ENCODE measurements around the gene DVL3.
"Not testable (repeated sequence)": the region's sequence is repeated elsewhere in the genome, so short reads cannot be mapped to it uniquely, and the experiment has no call there.

The DVL3 gene

DNA sequence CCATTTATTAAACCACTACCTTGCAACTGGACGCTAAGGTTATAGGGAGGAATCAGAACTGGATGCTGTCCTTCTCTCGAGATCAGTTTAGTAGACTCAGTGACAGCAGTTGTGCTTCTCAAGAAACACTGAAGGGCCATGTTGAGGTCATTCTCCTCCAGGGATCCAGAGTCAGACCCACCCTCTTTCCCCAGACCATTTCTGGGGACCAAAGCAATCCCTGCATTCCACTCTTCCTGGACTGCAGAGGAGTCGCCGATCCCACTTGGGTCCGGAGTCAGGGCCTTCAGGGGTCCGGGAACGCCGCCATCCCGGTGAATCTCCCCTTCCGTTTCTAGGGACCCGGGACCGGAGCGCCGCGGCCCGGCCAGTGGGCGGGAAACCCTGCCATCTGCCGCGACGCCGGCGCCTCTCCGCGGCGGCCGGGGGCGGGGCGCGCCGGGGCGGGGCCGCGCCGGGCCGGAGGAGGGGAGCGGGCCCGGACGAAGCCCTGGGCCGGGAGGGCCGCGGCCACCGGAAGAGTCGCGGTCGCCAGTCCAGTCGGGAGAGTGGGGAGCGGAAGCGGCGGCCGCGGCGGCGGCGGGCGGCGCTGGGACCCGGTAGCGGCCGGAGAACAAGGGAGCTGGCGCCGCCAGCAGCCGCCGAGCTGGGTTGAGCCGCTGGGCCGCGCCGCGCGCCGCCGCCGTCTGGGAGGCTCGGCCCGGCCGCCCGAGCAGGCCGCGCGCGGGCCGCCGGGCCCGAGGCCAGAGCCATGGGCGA lies at the start of gene DVL3:
Gene DVL3 (plus strand): TSS at position 493 of the 759 bp plus-strand sequence. CDS start 259 bp downstream, at position 752.
- DNase-seq (ENCODE audit: low read depth in 2 of 2, low spot score in 1 of 2): no peak

DNA sequence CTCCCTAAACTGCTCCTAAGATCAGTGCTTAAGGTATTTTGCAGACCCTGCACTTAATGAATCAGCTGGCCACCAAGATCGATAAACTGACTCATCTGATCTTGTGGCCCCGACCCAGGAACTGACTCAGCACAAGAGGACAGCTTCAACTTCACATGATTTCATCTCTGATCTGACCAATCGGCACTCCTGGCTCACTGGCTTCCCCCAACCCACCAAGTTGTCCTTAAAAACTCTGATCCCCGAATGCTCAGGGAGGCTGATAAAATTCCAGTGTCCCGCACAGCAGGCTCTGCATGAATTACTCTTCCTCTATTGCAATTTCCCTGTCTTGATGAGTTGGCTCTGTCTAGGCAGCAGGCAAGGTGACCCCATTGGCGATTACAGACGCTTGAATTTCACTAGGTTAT lies 44.9 kb upstream of the DVL3 start:
- no peak for DNase-seq (ENCODE audit: low read depth in 2 of 2, low spot score in 1 of 2)

DNA sequence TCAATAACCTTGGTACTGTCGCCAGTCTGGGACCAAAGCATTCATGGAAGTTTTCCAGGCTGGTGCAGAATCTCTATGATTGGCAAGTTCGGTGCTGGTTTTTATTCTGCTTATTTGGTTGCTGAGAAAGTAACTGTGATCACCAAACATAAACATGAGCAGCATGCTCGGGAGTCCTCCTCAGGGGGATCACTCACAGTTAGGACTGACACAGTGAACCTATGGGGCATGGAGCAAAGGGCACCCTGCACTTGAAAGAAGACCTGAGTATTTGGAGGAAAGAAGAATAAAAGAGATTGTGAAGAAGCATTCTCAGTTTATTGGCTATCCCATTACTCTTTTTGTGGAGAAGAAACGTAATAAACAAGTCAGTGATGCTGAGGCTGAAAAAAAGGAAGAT lies 39.2 kb upstream of the DVL3 start:
- DNase-seq (ENCODE audit: low read depth in 2 of 2, low spot score in 1 of 2): no peak

DNA sequence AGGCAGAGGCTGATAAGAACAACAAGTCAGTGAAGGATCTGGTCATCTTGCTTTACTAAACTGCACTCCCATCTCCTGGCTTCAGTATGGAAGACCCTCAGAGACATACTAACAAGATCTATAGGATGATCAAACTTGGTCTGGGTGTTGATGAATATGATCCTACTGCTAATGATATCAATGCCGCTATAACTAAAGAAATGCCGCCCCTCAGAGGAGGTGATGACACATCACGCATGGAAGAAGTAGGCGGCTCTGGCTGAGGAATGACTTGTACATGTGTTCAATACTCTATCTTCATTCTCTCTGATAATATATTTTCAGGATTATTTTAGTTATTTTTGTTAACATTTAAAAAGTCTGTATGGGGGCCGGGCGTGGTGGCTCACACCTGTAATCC lies 37.5 kb upstream of the DVL3 start:
- no peak for DNase-seq (ENCODE audit: low read depth in 2 of 2, low spot score in 1 of 2)

DNA sequence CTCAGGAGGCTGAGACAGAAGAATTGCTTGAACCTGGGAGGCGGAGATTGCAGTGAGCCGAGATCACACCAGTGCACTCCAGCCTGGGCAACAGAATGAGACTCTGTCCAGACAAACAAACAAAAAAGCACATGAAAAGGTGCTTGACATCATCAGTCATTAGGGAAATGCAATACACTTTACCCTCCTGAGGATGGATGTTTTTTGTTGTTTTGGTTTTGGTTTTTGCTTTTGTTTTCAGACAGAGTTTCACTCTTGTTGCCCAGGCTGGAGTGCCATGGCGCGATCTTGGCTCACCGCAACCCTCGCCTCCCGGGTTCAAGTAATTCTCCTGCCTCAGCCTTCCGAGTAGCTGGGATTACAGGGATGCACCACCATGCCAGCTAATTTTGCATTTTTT lies 34.1 kb upstream of the DVL3 start:
- not testable (repeated sequence) for DNase-seq (ENCODE audit: low read depth in 2 of 2, low spot score in 1 of 2)

DNA sequence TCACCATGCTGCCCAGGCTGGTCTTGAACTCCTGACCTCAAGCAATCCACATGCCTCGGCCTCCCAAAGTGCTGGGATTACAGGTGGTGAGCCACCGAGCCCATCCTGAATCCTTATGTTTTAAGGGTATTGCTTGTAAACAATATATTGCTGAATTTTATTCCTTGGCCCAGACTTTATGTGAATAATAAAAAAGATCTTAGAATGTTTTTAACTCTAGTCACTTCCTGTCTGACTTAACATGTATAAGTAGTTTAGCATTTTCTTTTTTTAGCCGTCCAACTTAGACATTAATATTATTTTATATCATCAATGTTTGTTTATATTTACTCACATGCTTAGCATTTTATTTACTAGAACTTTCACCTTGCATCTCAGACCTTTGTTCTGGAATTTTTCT lies 29.2 kb upstream of the DVL3 start:
- DNase-seq (ENCODE audit: low read depth in 2 of 2, low spot score in 1 of 2): no peak

DNA sequence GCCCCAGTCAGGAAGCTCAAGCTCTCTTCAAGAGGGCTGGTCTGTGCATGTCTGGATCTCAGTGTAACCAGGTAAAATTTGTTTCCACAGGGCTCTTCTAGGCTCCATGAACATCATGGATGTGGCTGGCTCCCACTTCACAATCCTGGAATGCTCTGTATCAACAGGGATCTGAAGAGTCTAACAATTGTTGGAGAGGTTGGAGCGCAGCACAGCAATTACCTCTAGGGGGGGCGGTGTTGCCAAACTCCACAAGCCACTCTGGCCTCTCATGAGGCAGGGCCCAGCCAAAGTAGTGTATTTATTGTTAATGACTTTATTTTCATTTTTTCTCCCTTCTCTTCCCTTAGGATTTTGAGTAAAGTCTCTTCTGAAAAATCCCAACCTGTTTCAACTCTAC lies 26.2 kb upstream of the DVL3 start:
- no peak for DNase-seq (ENCODE audit: low read depth in 2 of 2, low spot score in 1 of 2)

DNA sequence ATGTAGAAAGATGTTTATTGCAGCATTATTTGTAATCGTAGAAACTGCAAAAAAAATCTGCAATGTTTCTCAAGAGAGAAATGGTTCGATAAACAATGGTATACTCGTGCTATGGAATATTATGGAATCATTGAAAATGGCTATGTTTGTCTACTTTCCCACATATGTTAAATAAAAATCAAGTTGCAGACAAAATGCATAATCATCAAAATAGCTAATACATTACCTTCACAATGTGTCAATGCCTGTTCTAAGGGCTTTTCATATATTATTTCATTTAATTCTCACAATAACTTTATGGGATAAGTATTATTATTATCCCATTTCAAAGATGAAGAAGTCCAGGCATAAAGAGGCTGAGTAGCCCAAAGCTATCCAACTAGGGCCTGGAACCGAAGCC lies 22.2 kb upstream of the DVL3 start:
- no peak for DNase-seq (ENCODE audit: low read depth in 2 of 2, low spot score in 1 of 2)

DNA sequence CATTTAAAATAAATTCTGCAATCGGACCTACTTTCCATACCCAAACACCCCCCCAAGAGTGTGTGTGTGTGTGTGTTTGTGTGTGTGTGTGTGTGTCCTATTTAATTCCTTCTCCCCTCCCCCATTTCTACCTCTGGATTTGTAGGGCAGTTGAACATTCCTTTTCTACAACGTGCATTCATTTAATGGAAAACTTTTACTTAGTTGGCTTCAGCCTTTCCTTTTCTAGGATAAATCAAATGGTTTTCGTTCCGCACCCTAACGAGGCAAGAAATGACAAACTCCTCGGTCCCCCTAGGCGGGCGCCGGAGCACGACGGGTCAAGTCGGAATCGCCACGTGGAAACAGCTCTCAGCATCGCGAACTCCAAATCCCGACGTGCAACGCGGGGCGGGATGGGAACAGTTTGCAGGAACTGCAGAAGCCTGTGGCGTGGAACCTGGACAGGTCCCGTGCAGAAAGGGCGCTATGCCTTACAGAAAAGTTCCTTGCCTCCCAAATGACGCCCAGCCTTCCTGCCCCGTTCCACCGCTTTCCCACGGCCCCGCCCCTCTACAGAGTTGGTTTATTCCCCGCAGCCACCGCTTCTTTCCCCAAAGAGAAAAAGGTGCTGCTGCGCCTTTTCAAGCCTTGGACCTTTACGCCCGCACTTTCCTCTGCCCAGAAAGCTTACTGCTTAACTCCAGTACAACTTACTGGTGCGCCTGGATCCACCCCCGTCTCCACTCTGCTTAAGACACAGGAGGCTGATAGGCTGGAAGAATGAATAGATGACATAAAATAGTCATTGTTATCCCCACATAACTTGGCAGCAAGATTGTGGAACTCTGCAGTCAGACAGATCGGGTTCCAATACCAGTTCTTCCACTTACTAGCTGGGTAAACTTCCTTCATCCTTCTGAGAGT lies 21.1 kb upstream of the DVL3 start:
- DNase-seq (ENCODE audit: low read depth in 2 of 2, low spot score in 1 of 2): no peak

DNA sequence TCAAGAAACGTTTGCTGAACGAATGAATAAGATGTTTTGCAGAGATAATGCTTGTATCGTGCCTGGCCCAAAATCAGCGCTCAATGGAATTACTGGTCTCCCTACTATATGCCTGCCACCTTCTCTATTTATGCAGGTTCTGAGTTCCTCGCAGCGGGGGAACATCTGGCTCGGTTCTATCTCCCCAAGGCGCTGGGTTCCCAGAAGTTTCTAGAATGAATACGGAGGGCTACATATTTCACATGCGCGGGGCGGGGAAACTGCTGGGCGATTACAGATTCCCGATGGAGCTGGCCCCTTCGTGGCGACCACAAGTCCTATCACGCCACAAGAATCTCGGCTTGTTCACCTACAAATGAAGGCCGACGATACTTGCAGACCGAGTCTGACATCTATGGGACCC lies 20.4 kb upstream of the DVL3 start:
- DNase-seq (ENCODE audit: low read depth in 2 of 2, low spot score in 1 of 2): no peak

DNA sequence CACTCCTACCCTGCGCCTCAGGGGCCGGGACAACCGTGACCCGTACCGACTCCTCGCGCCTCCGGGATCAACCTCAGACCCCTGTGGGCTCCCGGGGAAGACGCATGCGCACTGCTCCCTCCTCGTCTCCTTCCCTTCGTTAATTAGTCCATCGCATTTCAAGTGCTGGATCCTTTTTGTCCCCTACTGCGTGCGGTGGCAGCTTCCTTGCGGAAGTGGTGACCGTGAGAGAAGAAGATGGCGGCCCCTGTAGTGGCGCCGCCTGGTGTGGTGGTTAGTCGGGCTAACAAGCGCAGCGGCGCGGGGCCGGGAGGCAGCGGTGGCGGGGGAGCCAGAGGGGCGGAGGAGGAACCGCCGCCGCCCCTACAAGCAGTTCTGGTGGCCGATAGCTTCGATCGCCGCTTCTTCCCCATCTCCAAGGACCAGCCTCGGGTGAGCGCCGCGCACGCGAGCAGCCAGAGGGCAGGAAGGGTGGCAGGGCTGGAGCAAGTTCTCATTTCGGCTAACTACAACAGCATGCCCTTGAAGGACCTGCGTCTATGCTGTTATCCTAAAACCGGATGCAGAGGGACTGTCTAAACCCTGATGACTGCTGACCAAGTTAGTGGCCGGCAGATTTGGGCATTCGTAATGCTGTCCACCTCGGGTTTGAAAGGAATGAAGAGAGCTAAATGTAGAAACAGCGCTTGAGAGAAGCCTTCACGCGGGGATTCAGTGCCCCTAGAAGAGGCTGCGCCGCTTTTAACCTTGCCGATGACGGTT lies 19.8 kb upstream of the DVL3 start, which contains the start of gene EIF2B5:
Gene EIF2B5 (plus strand): TSS at position 210 of the 762 bp plus-strand sequence. CDS start 28 bp downstream, at position 238.
- DNase-seq (ENCODE audit: low read depth in 2 of 2, low spot score in 1 of 2): peak; percentile 60 to 73

DNA sequence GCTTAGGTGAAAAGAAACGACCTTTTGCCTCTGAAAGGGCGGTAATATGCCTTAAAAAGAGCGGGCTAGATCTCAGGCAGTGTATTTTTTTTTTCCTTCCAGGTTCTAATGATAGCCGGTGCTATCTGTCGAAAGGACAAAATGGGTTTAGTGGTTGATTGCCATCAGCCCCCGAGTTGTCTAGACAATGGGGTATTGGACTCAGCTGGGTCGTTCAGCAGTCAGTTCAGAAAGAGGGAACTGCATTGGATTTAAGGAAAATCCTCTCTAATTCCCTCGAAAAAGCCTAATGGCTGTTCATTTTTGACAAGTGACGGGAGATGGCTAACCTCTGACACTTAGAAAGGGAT lies 19.3 kb upstream of the DVL3 start:
- DNase-seq (ENCODE audit: low read depth in 2 of 2, low spot score in 1 of 2): no peak

DNA sequence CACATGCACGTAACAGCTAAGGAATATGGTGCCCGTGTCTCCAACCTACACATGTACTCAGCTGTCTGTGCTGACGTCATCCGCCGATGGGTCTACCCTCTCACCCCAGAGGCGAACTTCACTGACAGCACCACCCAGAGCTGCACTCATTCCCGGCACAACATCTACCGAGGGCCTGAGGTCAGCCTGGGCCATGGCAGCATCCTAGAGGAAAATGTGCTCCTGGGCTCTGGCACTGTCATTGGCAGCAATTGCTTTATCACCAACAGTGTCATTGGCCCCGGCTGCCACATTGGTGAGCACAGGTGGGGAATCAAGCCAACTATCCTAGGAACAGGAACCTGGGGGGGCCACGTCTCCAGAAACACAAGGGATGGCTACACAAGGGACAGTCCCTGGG lies 14.7 kb upstream of the DVL3 start:
- no peak for DNase-seq (ENCODE audit: low read depth in 2 of 2, low spot score in 1 of 2)

DNA sequence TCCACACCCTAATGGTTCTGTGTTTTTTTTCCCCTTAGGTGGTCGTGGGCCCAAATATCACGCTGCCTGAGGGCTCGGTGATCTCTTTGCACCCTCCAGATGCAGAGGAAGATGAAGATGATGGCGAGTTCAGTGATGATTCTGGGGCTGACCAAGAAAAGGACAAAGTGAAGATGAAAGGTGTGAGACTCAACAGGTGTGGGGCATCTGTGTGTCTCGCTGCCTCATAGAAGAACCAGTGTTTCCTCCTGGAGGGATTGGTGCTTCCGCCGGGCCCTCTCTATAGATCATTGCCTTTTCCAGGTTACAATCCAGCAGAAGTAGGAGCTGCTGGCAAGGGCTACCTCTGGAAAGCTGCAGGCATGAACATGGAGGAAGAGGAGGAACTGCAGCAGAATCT lies 13.0 kb upstream of the DVL3 start:
- DNase-seq (ENCODE audit: low read depth in 2 of 2, low spot score in 1 of 2): no peak

DNA sequence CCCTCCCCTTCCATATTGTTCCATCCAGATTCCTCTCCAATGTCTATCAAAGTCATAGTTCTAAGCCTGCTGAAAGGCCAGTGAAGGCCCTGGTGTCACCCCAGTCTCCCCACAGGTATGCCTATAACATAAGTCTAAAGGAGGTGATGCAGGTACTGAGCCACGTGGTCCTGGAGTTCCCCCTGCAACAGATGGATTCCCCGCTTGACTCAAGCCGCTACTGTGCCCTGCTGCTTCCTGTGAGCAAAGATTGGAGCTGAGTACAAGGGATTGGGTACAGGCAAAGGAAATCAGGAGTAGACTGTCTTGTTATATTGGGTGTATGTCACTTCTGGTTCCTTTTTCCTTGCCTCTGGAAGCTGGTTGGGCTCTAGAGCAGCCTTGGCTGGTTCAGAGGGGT lies 11.8 kb upstream of the DVL3 start:
- DNase-seq (ENCODE audit: low read depth in 2 of 2, low spot score in 1 of 2): no peak

DNA sequence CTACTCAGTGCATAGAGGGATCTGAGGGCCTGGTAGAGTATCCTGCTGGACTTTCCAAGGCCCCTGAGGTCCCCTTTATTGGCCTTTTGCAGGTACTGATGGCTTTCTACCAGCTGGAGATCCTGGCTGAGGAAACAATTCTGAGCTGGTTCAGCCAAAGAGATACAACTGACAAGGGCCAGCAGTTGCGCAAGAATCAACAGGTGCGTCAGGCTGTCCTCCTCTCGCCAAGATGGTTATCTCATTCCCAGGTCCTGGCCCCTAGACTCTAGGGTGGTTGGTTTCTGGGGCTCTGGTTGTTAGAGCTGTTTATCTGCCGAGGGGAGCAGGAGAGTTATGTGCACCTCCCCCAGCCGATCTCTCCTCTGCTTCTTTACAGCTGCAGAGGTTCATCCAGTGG lies 10.7 kb upstream of the DVL3 start:
- no peak for DNase-seq (ENCODE audit: low read depth in 2 of 2, low spot score in 1 of 2)

DNA sequence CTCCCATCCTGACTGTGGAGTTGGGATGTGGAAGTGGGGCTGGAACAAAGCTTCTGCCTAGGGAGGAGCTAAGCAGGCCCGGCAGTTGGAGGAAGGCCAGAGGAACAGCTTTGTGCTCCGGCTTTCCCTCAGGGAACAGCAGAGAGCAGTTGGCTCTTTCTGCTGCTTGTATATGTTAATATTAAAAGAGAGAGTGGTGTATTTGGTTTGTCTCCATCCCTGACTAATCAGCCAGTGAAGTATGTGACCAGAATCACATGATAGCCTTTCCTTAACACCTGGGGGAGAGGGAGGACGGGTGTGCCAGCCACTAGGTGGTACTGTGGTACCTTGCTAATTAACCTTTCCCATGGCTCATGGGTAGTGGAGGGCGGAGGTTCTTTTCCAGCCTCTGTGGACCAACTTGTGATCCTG lies 10.1 kb upstream of the DVL3 start:
- no peak for DNase-seq (ENCODE audit: low read depth in 2 of 2, low spot score in 1 of 2)

DNA sequence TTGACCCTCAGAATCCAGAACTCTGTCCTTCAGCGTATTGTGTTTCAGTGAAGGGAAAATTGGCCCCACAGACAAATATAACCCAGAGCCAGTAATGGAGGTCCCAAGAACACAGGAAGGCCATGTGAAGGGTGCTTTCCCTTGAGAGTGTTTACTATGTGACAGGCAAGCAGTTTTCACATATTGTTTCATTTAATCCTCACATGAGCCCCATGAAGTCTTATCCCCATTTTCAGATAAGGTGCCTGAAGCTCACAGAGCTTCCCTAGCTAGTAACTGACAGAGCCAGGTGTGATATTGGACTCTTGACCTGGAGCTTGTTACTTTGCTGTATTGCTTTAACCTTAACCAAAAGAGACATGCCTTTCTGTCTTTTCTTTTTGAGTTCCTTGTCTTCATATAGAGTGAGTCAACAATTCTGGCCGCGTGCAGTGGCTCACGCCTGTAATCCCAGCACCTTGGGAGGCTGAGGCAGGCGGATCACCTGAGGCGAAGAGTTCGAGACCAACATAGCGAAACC lies 9.4 kb upstream of the DVL3 start:
- no peak for DNase-seq (ENCODE audit: low read depth in 2 of 2, low spot score in 1 of 2)

DNA sequence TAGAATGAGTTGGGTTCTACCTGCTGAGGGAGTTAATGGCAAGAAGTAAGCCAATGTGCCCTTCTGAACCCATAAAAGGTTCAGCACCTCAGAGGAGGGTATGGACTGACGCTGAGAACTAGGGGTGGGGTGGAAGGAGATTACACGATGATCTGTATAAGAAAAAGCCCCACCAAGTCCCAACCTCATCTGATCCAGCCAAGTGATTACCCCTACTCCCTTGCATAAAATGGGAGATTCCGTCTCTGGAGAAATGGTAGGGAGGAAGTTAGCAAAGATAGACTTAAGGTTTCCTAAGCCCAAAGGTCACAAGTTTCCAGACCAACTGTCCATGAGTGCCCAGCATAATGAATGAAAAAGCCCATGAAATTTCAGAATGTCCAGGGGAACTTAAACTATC lies 7.1 kb upstream of the DVL3 start:
- DNase-seq (ENCODE audit: low read depth in 2 of 2, low spot score in 1 of 2): no peak

DNA sequence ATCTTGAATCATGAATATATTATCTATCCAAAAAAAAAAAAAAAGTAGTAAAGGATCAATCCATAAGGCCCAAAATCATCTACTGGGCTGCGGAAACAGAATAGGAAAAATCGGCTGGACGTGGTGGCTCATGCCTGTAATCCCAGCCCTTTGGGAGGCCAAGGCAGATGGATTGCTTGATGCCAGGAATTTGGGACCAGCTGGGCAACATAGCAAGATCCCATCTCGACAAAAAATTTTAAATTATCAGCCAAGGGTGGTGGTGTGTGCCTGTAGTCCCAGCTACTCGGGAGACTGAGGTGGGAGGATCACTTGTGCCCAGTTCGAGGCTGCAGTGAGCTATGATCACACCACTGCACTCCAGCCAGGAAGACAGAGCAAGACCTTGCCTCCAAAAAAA lies 6.1 kb upstream of the DVL3 start:
- no peak for DNase-seq (ENCODE audit: low read depth in 2 of 2, low spot score in 1 of 2)

DNA sequence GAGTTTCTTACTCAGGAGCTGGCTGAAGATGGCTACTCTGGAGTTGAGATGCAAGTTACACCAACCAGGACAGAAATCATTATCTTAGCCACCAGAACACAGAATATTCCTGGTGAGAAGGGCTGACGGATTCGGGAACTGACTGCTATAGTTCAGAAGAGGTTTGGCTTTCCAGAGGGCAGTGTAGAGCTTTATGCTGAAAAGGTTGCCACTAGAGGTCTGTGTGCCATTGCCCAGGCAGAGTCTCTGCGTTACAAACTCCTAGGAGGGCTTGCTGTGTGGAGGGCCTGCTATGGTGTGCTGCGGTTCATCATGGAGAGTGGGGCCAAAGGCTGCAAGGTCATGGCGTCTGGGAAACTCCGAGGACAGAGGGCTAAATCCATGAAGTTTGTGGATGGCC lies 5.4 kb upstream of the DVL3 start:
- DNase-seq (ENCODE audit: low read depth in 2 of 2, low spot score in 1 of 2): not testable (repeated sequence)

Data from stimulated activated CD8-positive, alpha-beta memory T cell treated with anti-CD3 and anti-CD28 coated beads, Interleukin-4, amount 100 ng/mL, for 1 hour (primary cell).